Dermis blood vessel endothelial cell (primary cell): Measurements from ENCODE around the gene SGIP1. TPM values are rescaled to one million over a fixed set of nuclear protein-coding genes. Genes with fewer than 3 reads are reported as not detected.

ENCODE experiments used
- DNase-seq: peaks from one replicate; pipeline ENCODE4 v3.0.0; 2010
- total RNA-seq: library from RNA; depleted of rRNA; stranded (reverse); fragments of >200 nt; gene quantifications from 2 replicates; pipeline ENCODE4 v1.2.3, GENCODE V29; 2014

Gene SGIP1
- total RNA-seq, 1 donor from 2014 or later, result 48.0 TPM

DNA sequence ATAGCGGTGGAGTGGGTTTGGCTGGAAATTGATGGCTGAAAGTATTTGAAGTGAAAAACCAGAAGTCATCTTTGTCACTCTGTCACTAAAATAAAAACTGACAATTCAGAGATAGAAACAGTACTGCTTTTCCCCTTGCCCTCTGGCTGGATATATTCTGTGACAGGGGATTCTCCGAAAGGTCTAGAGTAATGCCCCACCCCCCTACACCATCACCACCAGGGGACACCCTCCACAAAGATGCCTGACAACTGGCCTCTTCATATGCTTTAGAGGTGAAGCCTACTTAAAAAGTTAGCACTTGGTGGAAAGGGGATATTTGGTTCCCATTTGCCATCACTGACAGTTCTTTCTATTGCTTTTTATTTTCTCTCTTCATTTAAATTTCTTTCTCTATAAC lies 73.5 kb downstream of the SGIP1 start:
- no peak for DNase-seq

DNA sequence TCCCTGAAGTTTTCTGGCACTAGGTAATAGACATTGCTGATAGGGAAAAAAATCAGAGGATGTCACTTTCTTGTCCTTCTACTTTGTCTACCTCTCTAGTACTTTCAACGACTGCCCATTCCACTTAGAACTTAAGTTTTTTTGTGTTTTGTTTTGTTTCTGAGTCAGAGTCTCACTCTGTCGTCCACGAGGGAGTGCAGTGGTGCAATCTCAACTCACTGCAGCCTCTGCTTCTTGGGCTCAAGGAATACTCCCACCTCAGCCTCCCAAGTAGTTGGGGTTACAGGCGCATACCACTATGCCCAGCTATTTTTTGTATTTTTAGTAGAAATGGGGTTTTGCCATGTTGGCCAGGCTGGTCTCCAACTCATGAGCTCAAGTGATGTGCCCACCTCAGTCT lies 79.2 kb downstream of the SGIP1 start:
- no peak for DNase-seq

DNA sequence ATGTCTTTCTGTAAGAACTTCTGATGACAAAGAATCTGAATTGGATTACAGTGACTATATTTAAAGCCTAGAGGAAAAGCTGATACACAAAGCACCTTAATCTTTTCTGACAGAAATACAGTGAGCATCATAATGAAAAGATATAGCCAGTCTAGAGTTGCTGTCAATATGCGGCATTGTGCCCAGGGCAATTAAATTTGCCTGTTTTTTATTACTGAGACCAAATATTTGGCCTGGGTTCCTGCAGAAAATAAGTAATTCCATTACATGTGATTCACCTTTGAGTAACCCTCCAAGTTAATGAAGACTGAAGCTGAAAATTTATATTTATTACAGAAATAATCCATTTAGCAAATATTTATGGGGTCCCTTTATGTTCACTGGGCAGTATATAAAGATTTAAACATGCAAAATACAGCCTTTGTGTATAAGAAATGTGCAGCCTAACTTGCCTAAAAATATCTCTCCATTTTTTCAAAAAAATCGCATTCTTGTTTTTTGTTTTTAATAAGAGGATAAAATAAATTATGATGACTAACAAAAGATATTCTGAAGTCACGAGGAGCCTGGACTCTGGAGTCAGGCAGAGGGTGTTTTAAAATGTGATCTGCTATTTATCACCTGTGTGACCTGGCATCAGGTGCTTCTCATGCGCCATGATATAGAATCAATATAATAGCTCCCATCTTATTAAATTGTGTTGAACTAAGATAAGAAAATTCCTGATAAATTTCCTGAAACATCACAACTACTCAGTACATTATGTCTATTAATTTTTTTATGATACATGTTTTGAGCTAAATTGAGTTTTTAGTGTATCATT lies 83.6 kb downstream of the SGIP1 start:
- no peak for DNase-seq

DNA sequence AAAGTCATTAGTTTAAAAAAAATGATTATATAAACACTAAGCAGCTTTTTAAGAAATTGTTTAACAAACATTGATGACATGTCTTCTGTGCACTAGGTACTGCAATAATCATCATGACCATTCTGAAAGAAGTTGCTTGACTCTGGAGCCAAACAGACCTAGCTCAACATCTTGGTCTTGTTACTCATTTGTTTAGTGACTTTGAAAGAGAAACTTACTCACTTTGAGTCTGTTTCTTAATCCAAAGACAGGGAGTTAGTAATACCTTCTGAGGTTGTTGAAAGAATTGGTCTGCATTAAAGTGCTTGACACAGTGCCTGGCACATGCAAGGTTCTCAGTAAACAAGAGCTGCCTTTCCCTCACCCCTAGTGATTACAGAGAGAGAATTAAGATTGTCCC lies 84.4 kb downstream of the SGIP1 start:
- no peak for DNase-seq

DNA sequence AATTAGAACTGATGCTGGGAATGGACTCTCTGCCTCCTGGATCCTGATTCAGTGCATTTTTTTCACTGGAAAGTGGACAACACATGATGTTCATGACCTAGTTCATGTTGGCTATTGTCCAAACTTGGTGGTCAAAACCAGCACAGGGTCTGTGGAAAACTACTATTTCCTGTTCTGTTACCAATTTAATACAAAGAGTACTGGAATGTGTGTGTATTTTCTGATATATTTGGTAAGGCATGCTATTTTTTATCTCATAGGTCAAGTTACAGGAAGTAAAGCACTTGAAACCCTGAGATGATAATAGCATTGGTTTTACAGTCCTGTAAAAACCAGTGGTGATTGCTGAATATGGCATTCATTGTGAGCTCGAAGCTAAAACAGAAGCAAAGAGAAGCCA lies 89.9 kb downstream of the SGIP1 start:
- DNase-seq, result peak; percentile 93

DNA sequence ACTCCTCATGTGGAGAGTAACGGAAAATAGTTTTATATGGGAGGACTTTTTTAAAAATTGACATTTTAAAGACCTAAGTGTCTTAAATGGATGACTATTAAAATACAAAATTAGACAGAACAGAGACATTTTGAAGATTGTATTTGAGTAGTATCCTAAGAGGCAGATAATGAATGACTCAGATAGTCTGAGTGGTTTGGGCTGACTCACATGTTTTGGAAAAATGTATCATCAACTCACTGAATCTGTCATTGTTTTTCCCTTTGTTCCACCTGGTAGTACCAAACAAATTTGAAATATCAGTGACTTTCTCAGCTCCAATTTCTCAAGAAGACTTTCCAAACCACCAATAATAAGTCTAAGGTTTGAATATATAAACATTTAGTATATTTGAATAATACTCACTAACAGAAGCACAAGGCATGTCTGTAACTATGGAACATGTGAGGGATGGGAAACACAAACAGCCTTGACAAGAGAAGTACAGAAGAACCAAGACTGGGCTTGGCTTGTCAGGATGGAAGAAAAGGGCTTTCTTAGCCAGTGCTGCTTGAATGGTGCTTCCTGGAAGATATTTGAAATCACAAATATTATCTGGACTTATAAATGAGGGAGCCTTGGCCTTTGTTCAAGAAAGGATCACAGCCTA lies 90.6 kb downstream of the SGIP1 start:
- peak; percentile 71 for DNase-seq

DNA sequence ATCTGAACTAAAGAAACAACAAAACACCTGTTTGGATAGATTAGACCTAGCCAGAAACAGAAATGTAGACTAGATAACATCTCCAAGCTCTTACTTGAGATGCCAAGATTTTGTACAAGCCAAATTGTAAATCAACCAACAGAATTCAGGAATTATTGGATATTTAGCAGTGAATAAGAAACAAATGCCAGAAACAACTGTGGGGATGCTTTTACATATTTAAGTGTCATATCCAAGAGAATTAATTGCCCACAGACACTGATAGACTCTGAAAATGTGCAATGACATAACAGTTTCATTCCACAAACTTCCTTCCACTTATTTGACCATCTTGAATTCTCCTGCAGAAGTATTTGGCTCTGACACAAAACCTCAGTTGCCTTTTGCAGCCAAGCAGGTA lies 92.3 kb downstream of the SGIP1 start:
- DNase-seq, result no peak

DNA sequence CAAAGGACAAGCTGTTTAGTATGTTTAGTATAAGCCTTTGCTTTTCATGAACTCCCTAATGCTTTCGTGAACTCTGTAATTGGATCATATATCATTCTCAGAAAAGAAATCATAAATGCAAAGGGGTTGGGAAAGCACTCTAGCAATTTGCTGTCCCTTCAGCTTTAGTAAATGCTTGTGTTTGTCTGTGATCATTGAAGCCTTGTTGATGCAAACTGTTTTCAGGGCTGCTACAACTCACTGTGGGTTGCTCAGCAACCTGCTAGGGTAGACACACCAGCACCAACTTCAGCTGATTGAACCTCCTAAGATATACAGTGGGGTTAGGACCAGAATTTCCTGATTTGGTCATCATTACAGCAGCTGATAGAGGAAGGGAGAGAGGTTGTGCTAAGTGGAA lies 95.0 kb downstream of the SGIP1 start:
- DNase-seq, result no peak

DNA sequence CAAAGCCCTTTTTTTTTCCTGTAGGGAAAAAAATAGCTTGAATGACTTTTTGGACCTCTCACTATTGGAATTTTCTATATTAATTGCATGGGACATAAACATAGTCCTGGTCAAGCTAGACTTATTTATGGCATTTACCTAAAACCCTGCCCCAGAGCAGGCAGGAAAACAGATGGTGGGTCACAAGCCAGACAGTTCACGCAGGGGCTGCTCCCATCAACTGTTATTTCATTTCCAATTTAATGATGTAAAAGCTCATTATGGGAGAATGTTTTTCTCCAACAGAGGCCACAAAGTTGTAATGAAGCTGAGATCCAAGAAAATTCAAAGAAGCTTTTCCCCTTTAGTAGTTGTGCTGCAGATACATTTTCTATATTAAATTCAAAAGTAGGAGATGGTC lies 99.2 kb downstream of the SGIP1 start:
- no peak for DNase-seq

DNA sequence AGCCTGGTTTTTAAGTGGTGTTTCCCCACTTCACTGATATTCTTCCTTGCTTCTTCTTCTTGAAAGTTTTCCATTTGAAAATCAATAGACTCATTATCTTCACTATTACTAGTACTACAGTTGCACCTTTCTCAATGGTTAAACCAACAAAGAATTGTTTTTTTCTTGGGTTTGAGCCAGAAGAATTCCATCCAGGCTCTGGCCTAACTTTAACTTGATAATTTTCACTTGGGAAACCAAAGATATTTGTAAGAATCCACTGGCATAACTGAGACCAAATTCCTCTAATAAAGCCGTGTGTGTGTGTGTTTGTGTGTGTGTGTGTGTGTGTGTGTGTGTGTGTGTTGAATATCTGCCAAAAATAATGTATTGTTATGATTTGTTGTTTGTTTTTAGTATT lies 103.2 kb downstream of the SGIP1 start:
- DNase-seq, result peak; percentile 15

DNA sequence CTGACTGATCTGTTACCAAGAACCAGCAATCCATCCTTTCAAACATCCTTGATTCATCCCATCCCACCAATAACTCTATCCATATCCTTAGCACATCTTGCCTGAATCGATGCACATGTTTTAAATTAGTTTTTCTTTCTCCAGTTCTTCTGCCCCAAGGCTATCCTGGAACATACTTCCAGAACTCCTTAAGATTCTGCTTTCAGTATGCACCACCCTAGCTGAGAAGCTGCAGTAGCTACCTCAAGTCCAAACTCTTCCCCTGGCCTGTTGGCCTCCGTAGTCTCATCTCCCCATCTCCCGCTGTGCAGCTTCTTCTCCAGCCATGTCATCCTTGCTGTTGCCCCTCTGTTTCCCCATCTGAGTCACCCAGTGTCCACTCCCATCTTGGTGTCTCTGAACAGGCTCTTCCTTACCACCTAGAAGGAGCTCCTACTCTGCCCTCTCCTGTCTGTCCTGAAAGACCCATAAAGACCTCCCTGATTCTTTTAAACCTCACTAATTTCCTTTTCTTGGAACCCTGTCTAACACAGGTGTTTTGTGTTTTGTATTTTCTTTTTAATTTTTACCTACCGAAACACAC lies 108.0 kb downstream of the SGIP1 start:
- no peak for DNase-seq

DNA sequence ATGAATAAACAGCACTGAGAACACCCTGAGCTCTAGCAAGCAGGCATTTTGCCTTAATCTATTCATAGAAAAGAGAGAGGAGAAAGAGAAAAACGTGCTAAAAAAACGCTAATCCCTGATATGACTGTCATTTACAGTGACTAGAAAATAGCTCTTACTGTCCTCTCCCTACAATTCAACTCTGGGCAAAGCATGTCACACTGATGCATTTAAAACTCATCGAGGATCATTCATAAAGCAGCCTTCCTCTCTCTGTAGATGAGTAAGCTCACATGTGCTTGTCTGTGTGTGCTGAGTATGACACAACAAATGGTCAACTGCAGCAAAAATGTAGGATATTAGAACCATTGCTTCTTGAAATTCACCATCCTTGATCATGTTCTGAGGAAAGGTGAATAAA lies 109.0 kb downstream of the SGIP1 start:
- DNase-seq, result no peak

DNA sequence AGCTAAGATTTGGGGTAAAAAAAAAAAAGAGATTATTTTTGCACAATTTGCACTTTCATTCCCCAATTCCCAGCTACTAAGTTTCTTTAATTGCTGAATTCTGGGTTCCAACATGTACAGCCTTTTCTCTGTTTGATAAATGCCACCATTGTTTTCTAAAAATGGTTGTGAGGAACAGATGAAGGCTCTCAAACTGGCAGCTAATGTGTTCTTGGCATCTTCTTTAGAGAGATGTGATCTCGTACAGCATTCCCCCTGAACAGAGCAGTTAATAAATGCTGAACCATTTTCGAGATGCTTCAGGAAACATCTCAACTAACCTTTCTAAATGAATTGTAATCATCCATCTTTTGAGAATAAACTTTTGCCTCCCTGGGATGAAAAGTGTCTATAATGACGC lies 110.4 kb downstream of the SGIP1 start:
- DNase-seq, result no peak

DNA sequence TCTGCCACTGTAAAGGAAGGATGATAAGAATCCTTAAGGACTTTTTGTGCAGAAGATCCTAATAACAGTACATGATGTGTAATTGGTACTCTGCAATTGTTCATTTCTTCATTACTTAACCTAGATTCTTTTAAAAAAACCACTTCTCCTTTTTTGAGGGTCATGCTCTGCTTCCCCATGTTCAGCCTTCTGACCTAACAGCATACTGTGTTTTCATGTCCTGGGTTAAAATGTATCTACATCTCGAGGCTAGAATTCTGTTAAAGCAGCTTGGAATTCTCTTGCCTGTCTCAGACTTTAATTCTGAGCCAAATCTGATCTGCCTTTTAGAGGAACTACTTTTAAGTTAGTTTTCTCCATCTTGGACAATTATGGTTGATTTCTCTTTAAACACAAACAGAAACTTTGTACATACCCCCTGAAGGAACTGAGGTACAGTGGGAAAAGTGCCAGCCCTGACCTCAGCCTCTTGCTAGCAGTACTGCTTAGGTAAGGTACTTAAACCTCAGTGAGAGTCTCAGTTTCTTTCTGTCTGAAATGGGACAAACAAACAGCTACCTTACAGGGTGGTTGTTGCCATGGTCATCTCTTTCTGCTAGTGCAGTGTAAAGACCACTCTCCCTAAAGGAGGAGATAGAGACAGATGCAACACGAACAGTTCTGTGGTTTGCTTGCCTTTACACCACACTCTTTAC lies 115.1 kb downstream of the SGIP1 start:
- no peak for DNase-seq

DNA sequence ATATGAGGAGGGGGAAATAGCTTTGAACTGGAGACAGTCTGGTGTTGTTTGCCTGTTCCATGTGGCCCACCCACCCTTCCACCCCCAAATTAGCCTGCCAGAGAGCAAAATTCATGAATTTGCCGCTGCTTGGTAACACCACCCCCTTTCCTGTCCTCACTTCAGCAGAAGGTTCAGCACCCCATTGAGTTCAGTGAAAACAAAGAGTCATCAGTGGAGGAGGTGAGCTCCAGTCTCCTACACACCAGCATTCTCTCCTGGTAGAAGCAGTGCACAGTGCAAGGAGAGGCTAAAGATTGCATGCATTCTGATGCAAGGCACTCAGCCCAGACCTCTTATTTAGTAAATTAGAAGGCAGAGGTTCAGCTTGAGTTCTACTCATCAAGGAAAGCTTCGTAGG lies 118.6 kb downstream of the SGIP1 start:
- DNase-seq, result no peak

DNA sequence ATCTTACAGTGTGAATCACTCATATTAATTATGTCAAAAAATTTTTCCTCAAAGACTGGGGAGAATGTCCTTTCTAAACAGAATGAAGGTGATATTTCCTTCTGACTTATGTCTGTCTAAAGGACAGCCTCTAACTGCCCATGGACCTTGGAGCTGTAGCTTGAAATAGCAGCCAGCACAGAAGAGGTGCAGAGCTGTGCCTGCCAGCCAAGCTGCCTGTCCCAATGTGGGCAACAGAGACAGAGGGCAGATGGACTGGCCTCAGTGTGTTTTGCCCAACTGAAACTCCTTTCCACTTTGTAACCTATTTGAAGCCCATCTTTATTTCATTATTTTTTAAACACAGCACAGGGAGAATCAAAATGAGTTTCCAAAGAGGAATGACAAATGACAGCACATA lies 120.7 kb downstream of the SGIP1 start:
- DNase-seq, result no peak

DNA sequence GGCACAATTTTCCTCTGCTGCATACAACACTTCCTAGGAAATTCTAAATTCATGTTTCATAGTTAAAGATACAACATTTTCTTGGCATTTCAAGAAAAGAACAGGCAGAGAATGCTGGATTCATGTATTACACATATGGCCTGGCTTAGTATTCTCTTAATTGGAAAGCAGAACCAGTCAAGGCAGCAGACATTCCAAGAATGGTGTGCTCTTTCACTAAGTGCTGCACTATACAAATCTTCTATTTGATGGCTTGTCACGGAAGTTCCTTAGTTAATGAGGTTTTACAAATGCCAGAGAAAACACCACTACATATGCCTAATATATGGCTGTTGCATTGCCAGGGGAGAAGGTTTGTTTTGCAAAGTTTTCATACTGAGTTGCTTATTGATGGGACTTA lies 137.5 kb downstream of the SGIP1 start:
- no peak for DNase-seq

DNA sequence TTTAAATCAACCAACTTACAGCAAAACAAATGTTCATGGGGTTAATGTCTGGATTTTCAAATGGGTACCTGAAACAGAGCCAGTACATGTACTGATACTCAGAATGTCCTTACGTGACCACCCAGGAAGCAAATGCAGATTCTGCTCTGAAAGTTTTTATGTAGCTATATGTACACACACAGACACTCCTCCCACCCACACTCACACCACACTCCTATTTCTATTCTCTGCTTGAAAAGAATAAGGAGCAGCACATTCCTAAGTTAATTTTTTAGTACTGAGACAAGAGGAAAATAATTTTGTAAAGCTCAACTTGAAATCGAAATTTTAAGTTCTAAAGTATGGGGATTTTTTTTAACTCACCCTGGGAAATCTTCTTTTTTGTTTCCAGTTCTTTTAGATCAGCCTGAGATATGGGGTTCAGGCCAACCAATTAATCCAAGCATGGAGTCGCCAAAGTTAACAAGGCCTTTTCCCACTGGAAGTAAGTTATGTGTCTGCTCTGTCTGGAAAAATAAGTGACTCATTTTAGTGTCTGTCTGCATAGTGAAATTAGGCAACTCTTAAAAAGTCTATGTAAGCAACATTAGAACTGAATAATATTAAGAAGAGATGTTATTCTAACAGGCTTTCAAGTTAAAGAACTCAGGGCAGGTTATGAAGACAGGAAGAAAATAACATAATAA lies 142.8 kb downstream of the SGIP1 start:
- peak; percentile 69 for DNase-seq

DNA sequence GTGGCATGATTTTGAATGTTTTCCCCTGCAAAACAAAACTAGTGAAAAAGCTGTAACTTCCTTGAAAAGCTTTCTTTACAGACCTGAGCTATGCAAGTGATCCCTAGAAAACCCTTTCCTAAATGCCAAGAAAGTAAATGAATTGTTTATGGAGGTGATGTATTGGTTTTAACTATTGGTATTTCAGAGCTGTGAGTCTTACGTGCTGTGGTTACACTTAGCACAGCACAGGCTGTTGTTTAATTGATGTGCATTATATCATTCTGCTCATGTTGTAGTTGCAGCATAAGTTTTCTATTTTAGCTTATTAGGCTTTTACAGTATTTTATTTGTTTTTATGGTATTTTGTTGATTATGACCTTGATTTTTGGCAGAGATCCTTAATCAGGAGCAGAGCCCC lies 144.2 kb downstream of the SGIP1 start:
- DNase-seq, result peak; percentile 2

DNA sequence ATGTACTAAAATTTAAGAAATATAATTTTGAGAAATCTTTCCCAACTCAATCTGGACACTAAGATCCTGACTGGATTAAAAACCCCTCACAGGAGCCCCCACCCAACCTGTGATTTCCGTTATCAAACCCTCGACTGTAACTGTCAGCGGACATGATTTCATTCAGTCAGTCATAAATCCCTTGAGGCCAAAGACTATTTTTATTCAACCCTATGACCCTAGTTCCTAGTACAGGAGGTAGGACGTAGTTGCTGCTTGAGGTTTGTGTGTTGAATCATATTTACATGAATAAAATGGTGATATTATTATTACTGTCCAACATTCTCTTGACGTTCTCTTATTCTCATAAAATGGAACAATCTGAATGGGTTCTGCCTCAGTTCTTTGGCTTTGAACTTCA lies 145.2 kb downstream of the SGIP1 start:
- DNase-seq, result peak; percentile 41

DNA sequence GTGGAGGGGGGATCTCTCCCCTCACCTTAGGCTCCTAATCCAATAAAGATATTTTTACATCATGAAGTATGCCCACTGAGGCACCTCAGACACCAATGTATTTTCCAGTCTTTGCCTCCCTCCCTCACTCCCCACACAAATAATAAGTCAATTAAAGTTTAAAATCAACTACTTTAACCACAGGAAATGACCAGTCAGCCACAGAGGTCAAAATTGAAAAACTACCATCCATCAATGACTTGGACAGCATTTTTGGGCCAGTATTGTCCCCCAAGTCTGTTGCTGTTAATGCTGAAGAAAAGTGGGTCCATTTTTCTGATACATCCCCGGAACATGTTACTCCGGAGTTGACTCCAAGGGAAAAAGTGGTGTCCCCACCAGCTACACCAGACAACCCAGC lies 147.7 kb downstream of the SGIP1 start:
- DNase-seq, result no peak

DNA sequence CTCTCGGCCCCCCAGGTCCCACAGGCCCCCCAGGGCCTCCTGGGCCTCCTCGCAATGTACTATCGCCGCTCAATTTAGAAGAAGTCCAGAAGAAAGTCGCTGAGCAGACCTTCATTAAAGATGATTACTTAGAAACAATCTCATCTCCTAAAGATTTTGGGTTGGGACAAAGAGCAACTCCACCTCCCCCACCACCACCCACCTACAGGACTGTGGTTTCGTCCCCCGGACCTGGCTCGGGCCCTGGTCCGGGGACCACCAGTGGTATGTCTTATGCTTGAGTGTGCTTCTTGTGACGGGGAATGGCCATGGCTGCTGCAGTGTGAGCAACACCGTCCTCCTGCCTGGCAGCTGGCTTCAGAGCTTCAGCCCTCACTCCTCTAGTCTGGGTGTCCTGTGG lies 148.2 kb downstream of the SGIP1 start:
- no peak for DNase-seq

DNA sequence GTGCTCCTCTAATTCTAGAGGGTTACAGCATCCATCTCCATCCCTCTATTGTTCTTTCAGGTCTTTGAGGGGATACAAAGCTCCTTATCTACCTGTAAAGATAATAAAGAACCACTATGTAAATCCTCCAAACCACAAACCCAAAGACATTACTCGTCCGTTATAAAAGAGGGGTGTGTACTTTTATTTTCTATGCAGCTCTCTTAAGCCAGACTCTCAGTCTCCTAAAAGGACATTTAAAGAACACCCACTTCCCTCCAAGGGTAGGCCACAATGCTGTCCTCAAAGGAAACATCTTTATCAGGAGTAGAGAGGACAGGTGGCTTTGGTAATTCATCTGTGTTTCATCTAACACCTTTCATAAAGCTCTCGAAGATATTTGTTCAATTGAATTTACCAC lies 150.4 kb downstream of the SGIP1 start:
- DNase-seq, result no peak
